ENCODE data around the gene PPIC. TPM values are rescaled to one million over a fixed set of nuclear protein-coding genes. Genes with fewer than 3 reads are reported as not detected.
"Not testable (repeated sequence)": the region's sequence is repeated elsewhere in the genome, so short reads cannot be mapped to it uniquely, and the experiment has no call there.

PPIC gene
- total and polyA plus RNA-seq, 3 donors from 2014 or later, result 9.6 to 23.8 (median 18.5) TPM

GRCh38 chr5:122978644-122979297, 57.8 kb downstream of the PPIC start:
- Histone ChIP-seq H3K27ac (no peak overlapping the region), H3K36me3 (ENCODE audit: low read depth, missing control alignments) (no peaks in the 10 kb centered on the region), H3K27me3 (no peaks in the 10 kb centered on the region), H3K9me3 (no peaks in the 10 kb centered on the region), H3K4me1 (no peaks in the 10 kb centered on the region), H3K4me3 (no peak overlapping the region)
- DNase-seq, result no peak
- 79 to 98% methylated on average over 5 of the region's 5 CpGs for WGBS, 2 donors
- TF ChIP-seq CTCF (IDR thresholded peaks at IDR 0.05), result no peak
- no peak for TF ChIP-seq POLR2A (IDR thresholded peaks at IDR 0.05)
- intact Hi-C loops (cut with DNase I; ENCODE audit: low total_unique reads), result no loop called here

GRCh38 chr5:122978068-122978467, 58.5 kb downstream of the PPIC start:
- 87 to 88% methylated on average over 2 of the region's 2 CpGs for WGBS, 2 donors
- intact Hi-C loops (cut with DNase I; ENCODE audit: low total_unique reads), result no loop called here
- H3K9me3 ChIP-seq, result no peaks in the 10 kb centered on the region
- H3K36me3 ChIP-seq (ENCODE audit: low read depth, missing control alignments), result no peaks in the 10 kb centered on the region
- TF ChIP-seq CTCF (IDR thresholded peaks at IDR 0.05) (no peak), POLR2A (IDR thresholded peaks at IDR 0.05) (no peak)
- no peak overlapping the region for H3K4me3 ChIP-seq
- H3K4me1 ChIP-seq, result no peaks in the 10 kb centered on the region
- H3K27me3 ChIP-seq, result no peaks in the 10 kb centered on the region
- no peak overlapping the region for H3K27ac ChIP-seq
- DNase-seq, result no peak

GRCh38 chr5:122977319-122977718, 59.2 kb downstream of the PPIC start:
- no peaks in the 10 kb centered on the region for H3K36me3 ChIP-seq (ENCODE audit: low read depth, missing control alignments)
- no peaks in the 10 kb centered on the region for H3K4me1 ChIP-seq
- 94% methylated on average over 2 of the region's 2 CpGs for WGBS, 2 donors
- H3K9me3 ChIP-seq, result no peaks in the 10 kb centered on the region
- DNase-seq, result no peak
- TF ChIP-seq POLR2A (IDR thresholded peaks at IDR 0.05) (no peak), CTCF (IDR thresholded peaks at IDR 0.05) (no peak)
- H3K4me3 ChIP-seq, result no peak overlapping the region
- H3K27me3 ChIP-seq, result no peaks in the 10 kb centered on the region
- no peak overlapping the region for H3K27ac ChIP-seq
- intact Hi-C loops (cut with DNase I; ENCODE audit: low total_unique reads), result no loop called here

GRCh38 chr5:122974251-122974650, 62.3 kb downstream of the PPIC start:
- H3K9me3 ChIP-seq; intact Hi-C loops (cut with DNase I; ENCODE audit: low total_unique reads); H3K27ac ChIP-seq; H3K4me1 ChIP-seq; H3K36me3 ChIP-seq (ENCODE audit: low read depth, missing control alignments); H3K27me3 ChIP-seq; H3K4me3 ChIP-seq; DNase-seq: not testable (repeated sequence)
- 93 to 96% methylated on average over 3 of the region's 3 CpGs for WGBS, 2 donors

GRCh38 chr5:122973759-122974158, 62.8 kb downstream of the PPIC start:
- H3K4me1 ChIP-seq; H3K4me3 ChIP-seq; H3K27me3 ChIP-seq; H3K27ac ChIP-seq; intact Hi-C loops (cut with DNase I; ENCODE audit: low total_unique reads); H3K9me3 ChIP-seq; H3K36me3 ChIP-seq (ENCODE audit: low read depth, missing control alignments); DNase-seq: not testable (repeated sequence)
- 87 to 90% methylated on average over 1 of the region's 1 CpG for WGBS, 2 donors

Small RNAs within 50 kb of the gene (small RNA-seq; reads per million reads assigned to genes)
- gene RN7SL689P (0 reads per million in 2 donors), gene RN7SL711P (0 reads per million in 2 donors)

Other genes starting within 250 kb of the PPIC start
- gene SNX24, start 191.1 kb downstream of the PPIC start, total RNA-seq, result 10 to 100 TPM; 13.1 to 23.1 TPM
- 25.8 TPM for gene SNX24, start 191.1 kb downstream of the PPIC start, polyA plus RNA-seq (ENCODE audit: insufficient read depth, low read depth, low replicate concordance)
- gene PRDM6, start 52.5 kb upstream of the PPIC start, total RNA-seq, result 1 to 10 TPM; 2.5 to 3.0 TPM
- gene PRDM6, start 52.5 kb upstream of the PPIC start, polyA plus RNA-seq (ENCODE audit: insufficient read depth, low read depth, low replicate concordance), result 2.4 TPM

Data from testis (tissue), 3 donors.